ENCODE measurements around the gene ASAP2.

The ASAP2 gene

GRCh38 chr2:9207641-9208311 is 1.2 kb downstream of the ASAP2 start:
- H3K4me3 ChIP-seq (ENCODE audit: low read depth, low read length, poor library complexity, severe bottlenecking), result no peak overlapping the region
- H4K20me1 ChIP-seq (ENCODE audit: insufficient read depth, low read length), result no peaks in the 10 kb centered on the region
- no peaks in the 10 kb centered on the region for H3K79me2 ChIP-seq (ENCODE audit: insufficient read depth, low read length)
- no peaks in the 10 kb centered on the region for H3K4me1 ChIP-seq (ENCODE audit: insufficient read depth, low read length, severe bottlenecking)
- no peak overlapping the region for H3K9ac ChIP-seq (ENCODE audit: low read length)
- no peaks in the 10 kb centered on the region; the same call in 1 of the 2 replicates for H3K27me3 ChIP-seq (ENCODE audit: insufficient read depth, low read length)
- no peaks in the 10 kb centered on the region for H3K9me2 ChIP-seq (ENCODE audit: low read depth, low read length)
- no peaks in the 10 kb centered on the region for H3K36me3 ChIP-seq (ENCODE audit: insufficient read depth, low read length)
- H3F3A ChIP-seq (ENCODE audit: insufficient read depth, low read length), result no peaks in the 10 kb centered on the region
- no peaks in the 10 kb centered on the region for H3K9me3 ChIP-seq (ENCODE audit: low read length)
- no peak for TF ChIP-seq EZH2 (IDR thresholded peaks at IDR 0.05; ENCODE audit: borderline replicate concordance, low read length)
- TF ChIP-seq, protein P1, sequence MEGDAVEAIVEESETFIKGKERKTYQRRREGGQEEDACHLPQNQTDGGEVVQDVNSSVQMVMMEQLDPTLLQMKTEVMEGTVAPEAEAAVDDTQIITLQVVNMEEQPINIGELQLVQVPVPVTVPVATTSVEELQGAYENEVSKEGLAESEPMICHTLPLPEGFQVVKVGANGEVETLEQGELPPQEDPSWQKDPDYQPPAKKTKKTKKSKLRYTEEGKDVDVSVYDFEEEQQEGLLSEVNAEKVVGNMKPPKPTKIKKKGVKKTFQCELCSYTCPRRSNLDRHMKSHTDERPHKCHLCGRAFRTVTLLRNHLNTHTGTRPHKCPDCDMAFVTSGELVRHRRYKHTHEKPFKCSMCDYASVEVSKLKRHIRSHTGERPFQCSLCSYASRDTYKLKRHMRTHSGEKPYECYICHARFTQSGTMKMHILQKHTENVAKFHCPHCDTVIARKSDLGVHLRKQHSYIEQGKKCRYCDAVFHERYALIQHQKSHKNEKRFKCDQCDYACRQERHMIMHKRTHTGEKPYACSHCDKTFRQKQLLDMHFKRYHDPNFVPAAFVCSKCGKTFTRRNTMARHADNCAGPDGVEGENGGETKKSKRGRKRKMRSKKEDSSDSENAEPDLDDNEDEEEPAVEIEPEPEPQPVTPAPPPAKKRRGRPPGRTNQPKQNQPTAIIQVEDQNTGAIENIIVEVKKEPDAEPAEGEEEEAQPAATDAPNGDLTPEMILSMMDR (IDR thresholded peaks at IDR 0.05; ENCODE audit: low read length), result no peak
- H3K27ac ChIP-seq (ENCODE audit: low read depth, low read length, poor library complexity, severe bottlenecking), result no peak overlapping the region
- no peak overlapping the region for H3K4me2 ChIP-seq (ENCODE audit: low read length)
- H2AFZ ChIP-seq (ENCODE audit: low read length), result no peak overlapping the region

GRCh38 chr2:9208875-9209274 is 2.3 kb downstream of the ASAP2 start:
- Histone ChIP-seq H3K27ac (ENCODE audit: low read depth, low read length, poor library complexity, severe bottlenecking) (no peak overlapping the region), H4K20me1 (ENCODE audit: insufficient read depth, low read length) (no peaks in the 10 kb centered on the region), H3K4me2 (ENCODE audit: low read length) (no peak overlapping the region), H3K79me2 (ENCODE audit: insufficient read depth, low read length) (no peaks in the 10 kb centered on the region), H3F3A (ENCODE audit: insufficient read depth, low read length) (no peaks in the 10 kb centered on the region), H3K9me3 (ENCODE audit: low read length) (no peaks in the 10 kb centered on the region), H3K9ac (ENCODE audit: low read length) (no peak overlapping the region), H2AFZ (ENCODE audit: low read length) (no peak overlapping the region), H3K36me3 (ENCODE audit: insufficient read depth, low read length) (no peaks in the 10 kb centered on the region), H3K4me3 (ENCODE audit: low read depth, low read length, poor library complexity, severe bottlenecking) (no peak overlapping the region), H3K4me1 (ENCODE audit: insufficient read depth, low read length, severe bottlenecking) (no peaks in the 10 kb centered on the region), H3K27me3 (ENCODE audit: insufficient read depth, low read length) (no peaks in the 10 kb centered on the region; the same call in 1 of the 2 replicates), H3K9me2 (ENCODE audit: low read depth, low read length) (no peaks in the 10 kb centered on the region)
- TF ChIP-seq EZH2 (IDR thresholded peaks at IDR 0.05; ENCODE audit: borderline replicate concordance, low read length), result no peak
- TF ChIP-seq, protein P1 (IDR thresholded peaks at IDR 0.05; ENCODE audit: low read length), result no peak

- Histone ChIP-seq H3K4me3 (ENCODE audit: low read depth, low read length, poor library complexity, severe bottlenecking) (no peak overlapping the region), H3K27ac (ENCODE audit: low read depth, low read length, poor library complexity, severe bottlenecking) (no peak overlapping the region), H3F3A (ENCODE audit: insufficient read depth, low read length) (no peaks in the 10 kb centered on the region), H3K9me2 (ENCODE audit: low read depth, low read length) (no peaks in the 10 kb centered on the region), H4K20me1 (ENCODE audit: insufficient read depth, low read length) (no peaks in the 10 kb centered on the region), H3K79me2 (ENCODE audit: insufficient read depth, low read length) (no peaks in the 10 kb centered on the region), H3K4me2 (ENCODE audit: low read length) (no peak overlapping the region), H3K36me3 (ENCODE audit: insufficient read depth, low read length) (no peaks in the 10 kb centered on the region), H3K9me3 (ENCODE audit: low read length) (no peaks in the 10 kb centered on the region), H3K9ac (ENCODE audit: low read length) (no peak overlapping the region), H3K27me3 (ENCODE audit: insufficient read depth, low read length) (no peaks in the 10 kb centered on the region; the same call in 1 of the 2 replicates), H3K4me1 (ENCODE audit: insufficient read depth, low read length, severe bottlenecking) (no peaks in the 10 kb centered on the region), H2AFZ (ENCODE audit: low read length) (no peak overlapping the region)
- TF ChIP-seq, protein P1 (IDR thresholded peaks at IDR 0.05; ENCODE audit: low read length), result no peak
- no peak for TF ChIP-seq EZH2 (IDR thresholded peaks at IDR 0.05; ENCODE audit: borderline replicate concordance, low read length)
These were observed 3.4 kb downstream of the ASAP2 start for GRCh38 chr2:9210030-9210429.
